H1 (cell line): ENCODE measurements around the gene FCAMR. TPM values are rescaled to one million over a fixed set of nuclear protein-coding genes. Genes with fewer than 3 reads are reported as not detected.

ENCODE experiments used
- CTCF ChIA-PET: fragments of 300-600 bp; sonication (Branson Sonifier 250); formaldehyde crosslinking; loops from one replicate; lab custom pipeline; 2021; ENCODE audit not compliant: partially characterized antibody; lab: Charles Lee
- POLR2A ChIA-PET: fragments of 300-600 bp; sonication (Branson Sonifier 250); formaldehyde crosslinking; loops from one replicate; lab custom pipeline; 2021; ENCODE audit warnings: inconsistent platforms; ENCODE audit not compliant: partially characterized antibody; lab: Charles Lee
- DNase-seq, 2 experiments: peaks; one replicate each; pipeline versions ENCODE4 v3.0.0 to v3.0.0-alpha.2; 2010 to 2022; ENCODE audit warnings: low spot score in 2 of 2, low read depth in 1 of 2, mixed read lengths in 1 of 2
- FAIRE-seq: peaks from 2 replicates; lab custom pipeline; 2011; peaks lifted over from hg19 to GRCh38; lab: Jason Lieb, UNC
- H2AFZ ChIP-seq: 2 replicates; pipeline ENCODE4 v1.8.1; 2012; ENCODE audit warnings: low read length, inconsistent platforms
- H2AK5ac ChIP-seq: 2 replicates; pipeline ENCODE4 v1.6.1; 2013; ENCODE audit warnings: low read depth, low read length
- H2BK120ac ChIP-seq: replicated peaks from 2 replicates; pipeline ENCODE3; 2013; ENCODE audit warnings: low read depth, low read length, inconsistent platforms
- H2BK12ac ChIP-seq: 2 replicates; pipeline ENCODE4 v1.6.1; 2013; ENCODE audit warnings: low read depth, low read length
- H2BK15ac ChIP-seq: 2 replicates; pipeline ENCODE4 v1.6.1; 2013; ENCODE audit warnings: low read length
- H2BK20ac ChIP-seq: 2 replicates; pipeline ENCODE4 v1.6.1; 2013; ENCODE audit warnings: low read length
- H2BK5ac ChIP-seq: 2 replicates; pipeline ENCODE4 v1.6.1; 2013; ENCODE audit warnings: low read depth, low read length
- H3K14ac ChIP-seq: 2 replicates; pipeline ENCODE4 v1.6.1; 2013; ENCODE audit warnings: inconsistent platforms; ENCODE audit not compliant: insufficient read length
- H3K18ac ChIP-seq: 2 replicates; pipeline ENCODE4 v1.6.1; 2013; ENCODE audit warnings: low read length; ENCODE audit errors: extremely low read depth
- H3K23ac ChIP-seq: 2 replicates; pipeline ENCODE4 v1.6.1; 2013; ENCODE audit warnings: inconsistent platforms; ENCODE audit not compliant: insufficient read length
- H3K23me2 ChIP-seq: 2 replicates; pipeline ENCODE4 v1.6.1; 2013; ENCODE audit warnings: low read depth, low read length
- H3K27ac ChIP-seq: 2 replicates; pipeline ENCODE4 v1.6.1; 2011; ENCODE audit warnings: low read depth, low read length, inconsistent platforms
- H3K27me3 ChIP-seq, 4 experiments: replicated peaks in 1 of 4; 1 replicate in 1 of 4; 2 replicates in 3 of 4; pipeline versions ENCODE4 v1.6.1 to v1.8.1; 2011 to 2013; ENCODE audit warnings: low read length in 3 of 4, mild to moderate bottlenecking in 3 of 4, inconsistent platforms in 2 of 4, mixed read lengths in 2 of 4, moderate library complexity in 1 of 4; ENCODE audit not compliant: control insufficient read depth in 3 of 4, insufficient read depth in 3 of 4; ENCODE audit errors: extremely low read depth in 1 of 4
- H3K36me3 ChIP-seq, 4 experiments: 2 replicates each; pipeline versions ENCODE4 v1.6.1 to v1.8.1; 2011 to 2013; ENCODE audit warnings: mild to moderate bottlenecking in 4 of 4, low read length in 3 of 4, moderate library complexity in 2 of 4, control low read depth in 1 of 4, inconsistent platforms in 1 of 4; ENCODE audit not compliant: insufficient read depth in 4 of 4, control insufficient read depth in 2 of 4
- H3K4ac ChIP-seq: replicated peaks from 2 replicates; pipeline ENCODE3; 2013; ENCODE audit warnings: low read length, low read depth, mixed read lengths, inconsistent platforms; ENCODE audit not compliant: insufficient read length
- H3K4me1 ChIP-seq, 4 experiments: replicated peaks in 1 of 4; 1 replicate in 1 of 4; 2 replicates in 3 of 4; pipeline versions ENCODE4 v1.6.1 to v1.8.1; 2011 to 2013; ENCODE audit warnings: low read length in 3 of 4, inconsistent platforms in 2 of 4, mixed read lengths in 1 of 4; ENCODE audit not compliant: insufficient read depth in 4 of 4, control insufficient read depth in 3 of 4
- H3K4me2 ChIP-seq, 2 experiments: 2 replicates each; pipeline versions ENCODE4 v1.6.1 to v1.8.1; 2011 to 2013; ENCODE audit warnings: low read depth in 2 of 2, low read length in 2 of 2, control low read depth in 1 of 2, inconsistent platforms in 1 of 2, mild to moderate bottlenecking in 1 of 2; ENCODE audit not compliant: insufficient read depth in 1 of 2
- H3K4me3 ChIP-seq, 4 experiments: fragments of 200-600, 300-600 bp in 1 of 4; sonication (generic), shearing (Covaris generic), sonication (Bioruptor Twin) in 1 of 4; 2 replicates each; pipeline versions ENCODE4 v1.5.1 to v1.8.1; 2011 to 2016; ENCODE audit warnings: low read length in 4 of 4, low read depth in 3 of 4, control low read depth in 2 of 4, inconsistent platforms in 2 of 4, mild to moderate bottlenecking in 2 of 4, mixed read lengths in 1 of 4, moderate library complexity in 1 of 4; ENCODE audit not compliant: insufficient read depth in 2 of 4; ENCODE audit errors: extremely low read depth in 1 of 4
- H3K56ac ChIP-seq: replicated peaks from 2 replicates; pipeline ENCODE3; 2013; ENCODE audit warnings: low read depth, mild to moderate bottlenecking, mixed read lengths, low read length, inconsistent platforms; ENCODE audit not compliant: insufficient read length
- H3K79me1 ChIP-seq: 2 replicates; pipeline ENCODE4 v1.6.1; 2013; ENCODE audit warnings: low read depth, low read length, control low read depth
- H3K79me2 ChIP-seq, 2 experiments: 2 replicates each; pipeline versions ENCODE4 v1.6.1 to v1.8.1; 2012 to 2013; ENCODE audit warnings: low read length in 2 of 2, mild to moderate bottlenecking in 2 of 2, inconsistent platforms in 1 of 2; ENCODE audit not compliant: insufficient read depth in 2 of 2, control insufficient read depth in 1 of 2
- H3K9ac ChIP-seq, 4 experiments: replicated peaks in 1 of 4; 1 replicate in 1 of 4; 2 replicates in 3 of 4; pipeline versions ENCODE4 v1.6.1 to v1.8.1; 2011 to 2013; ENCODE audit warnings: low read depth in 3 of 4, low read length in 3 of 4, control low read depth in 2 of 4, mild to moderate bottlenecking in 2 of 4, moderate library complexity in 2 of 4, inconsistent platforms in 1 of 4; ENCODE audit errors: extremely low read depth in 1 of 4
- H3K9me3 ChIP-seq, 2 experiments: 2 replicates each; pipeline versions ENCODE4 v1.6.1 to v1.8.1; 2012 to 2013; ENCODE audit warnings: mild to moderate bottlenecking in 2 of 2, moderate library complexity in 2 of 2, control low read depth in 1 of 2, inconsistent platforms in 1 of 2, low read depth in 1 of 2, low read length in 1 of 2, mixed read lengths in 1 of 2; ENCODE audit not compliant: insufficient read depth in 2 of 2
- H4K20me1 ChIP-seq, 2 experiments: replicated peaks in 1 of 2; 2 replicates each; pipeline versions ENCODE3 to v1.8.1; 2011 to 2013; ENCODE audit warnings: inconsistent platforms in 2 of 2, low read length in 2 of 2, mild to moderate bottlenecking in 1 of 2; ENCODE audit not compliant: insufficient read depth in 2 of 2, control insufficient read depth in 1 of 2
- H4K5ac ChIP-seq: 2 replicates; pipeline ENCODE4 v1.6.1; 2013; ENCODE audit warnings: low read length, low read depth, mixed read lengths, inconsistent platforms; ENCODE audit not compliant: insufficient read length
- H4K8ac ChIP-seq: 2 replicates; pipeline ENCODE4 v1.8.0; 2013; ENCODE audit warnings: mild to moderate bottlenecking, moderate library complexity, low read length, inconsistent platforms; ENCODE audit not compliant: insufficient read depth; ENCODE audit errors: extremely low read depth
- H4K91ac ChIP-seq: replicated peaks from 2 replicates; pipeline ENCODE3; 2013; ENCODE audit warnings: low read length, mixed read lengths, inconsistent platforms; ENCODE audit not compliant: insufficient read length
- CEBPB ChIP-seq: IDR thresholded peaks from 2 replicates; pipeline ENCODE4 v1.6.1; 2012; ENCODE audit warnings: low read depth, low read length
- GTF2F1 ChIP-seq: IDR thresholded peaks from 2 replicates; pipeline ENCODE4 v1.6.1; 2012; ENCODE audit warnings: low read depth, low read length, improper control_type of control experiment, borderline replicate concordance
- HDAC6 ChIP-seq: IDR thresholded peaks from one replicate; pipeline ENCODE4 v1.7.1; 2012; ENCODE audit warnings: low read depth, mild to moderate bottlenecking, inconsistent platforms, low read length, moderate library complexity
- KDM4A ChIP-seq: IDR thresholded peaks from one replicate; pipeline ENCODE4 v1.7.1; 2012; ENCODE audit warnings: low read depth, mild to moderate bottlenecking, moderate library complexity, low read length, inconsistent platforms; ENCODE audit not compliant: severe bottlenecking
- POU5F1 ChIP-seq: IDR thresholded peaks from 2 replicates; pipeline ENCODE4 v1.6.1; 2011; ENCODE audit warnings: low read depth, mild to moderate bottlenecking, low read length, moderate library complexity
- RBBP5 ChIP-seq: IDR thresholded peaks from 2 replicates; pipeline ENCODE4 v1.7.1; 2012; ENCODE audit warnings: low read depth, mild to moderate bottlenecking, inconsistent platforms, low read length, moderate library complexity, borderline replicate concordance
- SAP30 ChIP-seq: fragments of 300-600 bp; sonication (generic); IDR thresholded peaks from 2 replicates; pipeline ENCODE4 v1.7.1; 2012; ENCODE audit warnings: low read length, moderate library complexity, mild to moderate bottlenecking, inconsistent platforms; ENCODE audit not compliant: insufficient read depth, insufficient replicate concordance
- SIN3A ChIP-seq, 2 experiments: IDR thresholded peaks in 1 of 2; conservative IDR thresholded peaks in 1 of 2; 2 replicates each; pipeline ENCODE4 v1.6.1; 2011 to 2012; ENCODE audit warnings: low read length in 2 of 2, improper control_type of control experiment in 1 of 2, low read depth in 1 of 2, mild to moderate bottlenecking in 1 of 2
- SIRT6 ChIP-seq: IDR thresholded peaks from one replicate; pipeline ENCODE4 v1.7.1; 2012; ENCODE audit warnings: low read length, inconsistent platforms
- SP1 ChIP-seq: IDR thresholded peaks from 2 replicates; pipeline ENCODE4 v1.6.1; 2011; ENCODE audit warnings: low read depth, low read length
- SRF ChIP-seq: IDR thresholded peaks from 2 replicates; pipeline ENCODE4 v1.6.1; 2011; ENCODE audit warnings: mild to moderate bottlenecking, low read depth, low read length, moderate library complexity
- TAF7 ChIP-seq: optimal IDR thresholded peaks from 2 replicates; pipeline ENCODE3; 2011; ENCODE audit warnings: low read depth, mild to moderate bottlenecking, inconsistent platforms, low read length, moderate library complexity, borderline replicate concordance
- TBP ChIP-seq: IDR thresholded peaks from 2 replicates; pipeline ENCODE4 v1.6.1; 2011; ENCODE audit warnings: low read depth, low read length, improper control_type of control experiment
- USF2 ChIP-seq: IDR thresholded peaks from 2 replicates; pipeline ENCODE4 v1.6.1; 2011; ENCODE audit warnings: low read length, improper control_type of control experiment
- polyA plus RNA-seq, 7 experiments: library from polyadenylated mRNA; depleted of rRNA in 3 of 7; stranded (reverse) in 5 of 7; unstranded in 2 of 7; fragments of >200 nt in 5 of 7; fragments of 200-250 nt in 2 of 7; gene quantifications; 1 replicate in 5 of 7; 2 replicates in 1 of 7; 4 replicates in 1 of 7; pipeline versions ENCODE4 v1.2.1 to v1.2.3, GENCODE V29; 2011 to 2013; ENCODE audit warnings: missing spikeins in 2 of 7, mixed read lengths in 2 of 7
- total RNA-seq: library from RNA; stranded (reverse); fragmentation: NEBNext Ultra II Directional; extraction: Animal tissue kit (Norgen Biotek cat#: 25700); gene quantifications from 2 replicates; pipeline ENCODE4 v1.2.1, GENCODE V29; 2021

Gene FCAMR
- total and polyA plus RNA-seq, 2 of the 8 experiments (the other 6 are each of a cell fraction or from before 2014, with no cell fraction given) = not detected

DNA sequence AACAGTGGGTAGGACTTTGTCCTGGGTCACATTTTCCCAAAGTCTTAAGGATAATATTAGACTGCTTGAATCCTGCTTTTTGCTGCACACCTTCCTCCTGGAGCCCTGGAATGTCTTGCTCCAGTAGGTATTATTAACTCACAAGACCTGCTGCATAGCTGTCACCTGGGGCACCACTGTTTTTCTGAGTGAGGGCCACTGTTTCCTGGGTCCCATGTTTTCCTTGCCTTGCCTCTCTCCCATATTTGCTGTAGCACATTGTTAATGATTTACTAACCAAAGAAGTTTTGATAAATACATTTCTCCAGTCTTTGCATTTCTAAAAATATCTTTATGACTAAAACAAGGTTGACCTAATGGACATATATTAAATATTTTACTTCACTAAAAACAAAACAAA lies 22.5 kb upstream of the FCAMR start:
- Histone ChIP-seq H2BK12ac (no peak overlapping the region), H3K4ac (no peak overlapping the region), H3K36me3 (no peaks in the 10 kb centered on the region), H3K56ac (no peak overlapping the region), H3K27ac (no peak overlapping the region), H3K9ac (no peak overlapping the region), H4K20me1 (no peaks in the 10 kb centered on the region), H2BK20ac (no peak overlapping the region), H3K4me3 (no peak overlapping the region), H3K79me2 (no peaks in the 10 kb centered on the region), H2AK5ac (no peak overlapping the region), H3K23me2 (no peaks in the 10 kb centered on the region), H3K27me3 (no peaks in the 10 kb centered on the region; a peak in 1 of 7 replicates), H4K5ac (no peak overlapping the region), H4K8ac (no peak overlapping the region), H2BK120ac (no peak overlapping the region), H3K4me1 (no peaks in the 10 kb centered on the region), H2BK5ac (no peak overlapping the region), H3K14ac (no peak overlapping the region), H3K79me1 (no peaks in the 10 kb centered on the region), H2BK15ac (no peak overlapping the region), H3K9me3 (no peaks in the 10 kb centered on the region), H2AFZ (no peak overlapping the region), H3K23ac (no peak overlapping the region), H3K4me2 (no peak overlapping the region), H3K18ac (no peak overlapping the region), H4K91ac (no peak overlapping the region)
- DNase-seq (no peak), FAIRE-seq (no peak)
- ChIA-PET CTCF (interaction anchor here (0.9 to 2.0 kb wide), 9 partner anchors 9 to 485 kb away, joined by 3 to 5 read pairs (median 3); no protein-coding TSS in a partner anchor), POLR2A (no interaction called here)
- no peak for TF ChIP-seq GTF2F1
- TF ChIP-seq USF2 = no peak
- TF ChIP-seq CEBPB = no peak
- TF ChIP-seq POU5F1 = no peak
- no peak for TF ChIP-seq SIN3A (conservative IDR thresholded peaks at IDR 0.05 in 1 of 2, IDR thresholded peaks at IDR 0.05 in 1 of 2; ENCODE audit: low read depth in 1 of 2, low read length in 2 of 2)
- no peak for TF ChIP-seq RBBP5
- TF ChIP-seq SIRT6 = no peak
- TF ChIP-seq SRF = no peak
- no peak for TF ChIP-seq HDAC6
- no peak for TF ChIP-seq KDM4A
- no peak for TF ChIP-seq TAF7
- TF ChIP-seq SP1 = no peak
- no peak for TF ChIP-seq SAP30
- TF ChIP-seq TBP = no peak
